ENCODE measurements around the gene ADARB2.

Gene ADARB2

DNA sequence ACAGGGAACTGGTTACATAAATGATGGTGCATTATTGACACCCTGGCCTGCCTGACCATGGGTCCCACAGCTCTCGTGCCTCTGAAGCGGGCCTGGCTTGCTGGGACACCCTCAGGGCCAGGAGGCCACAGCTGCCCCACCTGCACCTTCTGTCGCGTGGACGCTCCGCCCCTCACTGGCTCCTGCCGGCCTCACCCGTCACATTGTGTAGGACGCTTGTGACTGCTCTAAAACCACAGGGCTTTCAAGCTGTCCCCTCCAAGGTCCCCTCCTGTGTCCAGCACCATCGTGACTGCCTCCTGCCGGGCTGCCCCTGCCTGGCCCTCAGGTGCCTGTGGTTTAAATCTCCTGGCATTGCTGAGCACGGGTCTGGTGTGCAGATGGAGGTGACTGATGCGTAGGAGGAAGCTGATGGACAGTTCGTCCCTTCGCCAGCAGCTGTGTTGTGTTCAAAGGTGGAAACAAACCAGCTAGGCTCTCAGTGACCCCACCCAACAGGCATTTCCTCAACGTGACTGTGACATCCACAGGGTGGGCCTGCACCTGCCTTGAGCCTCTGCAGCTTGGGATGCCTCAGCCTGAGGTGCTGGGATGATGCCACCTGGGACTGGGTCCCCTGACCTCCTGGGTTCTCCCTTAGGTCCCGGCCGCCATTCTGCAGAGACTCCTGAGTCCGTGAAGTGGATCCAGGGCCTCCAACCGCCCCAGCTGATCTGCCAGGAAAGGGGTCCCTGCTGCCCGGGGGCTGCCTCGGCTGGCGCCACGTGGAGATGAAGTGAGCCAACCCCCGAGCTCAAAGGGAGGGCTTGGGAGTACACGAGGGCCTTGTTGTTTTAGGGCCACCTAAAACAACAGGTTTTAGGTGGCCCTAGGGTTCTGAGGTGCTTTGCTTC lies 532.6 kb downstream of the ADARB2 start:
- DNase-seq (ENCODE audit: low spot score): no peak

DNA sequence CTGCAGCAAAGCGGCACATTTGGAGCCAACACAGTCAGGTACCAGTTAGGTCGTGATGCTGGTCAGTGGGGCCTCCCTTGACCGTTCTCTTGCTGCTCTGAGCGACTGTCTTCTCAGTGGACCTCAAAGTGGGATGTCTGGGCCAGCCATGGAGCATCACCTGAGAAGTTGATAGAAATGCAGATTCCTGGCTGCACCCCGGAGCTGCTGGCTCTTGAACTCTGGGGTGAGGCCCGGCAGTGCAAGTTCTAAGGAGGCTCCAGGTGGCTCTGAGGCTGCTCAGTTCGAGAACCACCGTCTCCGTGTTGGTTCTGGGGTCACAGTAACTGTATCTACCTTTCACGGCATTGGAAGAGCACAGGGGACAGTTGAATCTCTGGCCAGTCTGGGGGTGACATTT lies 533.6 kb downstream of the ADARB2 start:
- no peak for DNase-seq (ENCODE audit: low spot score)

DNA sequence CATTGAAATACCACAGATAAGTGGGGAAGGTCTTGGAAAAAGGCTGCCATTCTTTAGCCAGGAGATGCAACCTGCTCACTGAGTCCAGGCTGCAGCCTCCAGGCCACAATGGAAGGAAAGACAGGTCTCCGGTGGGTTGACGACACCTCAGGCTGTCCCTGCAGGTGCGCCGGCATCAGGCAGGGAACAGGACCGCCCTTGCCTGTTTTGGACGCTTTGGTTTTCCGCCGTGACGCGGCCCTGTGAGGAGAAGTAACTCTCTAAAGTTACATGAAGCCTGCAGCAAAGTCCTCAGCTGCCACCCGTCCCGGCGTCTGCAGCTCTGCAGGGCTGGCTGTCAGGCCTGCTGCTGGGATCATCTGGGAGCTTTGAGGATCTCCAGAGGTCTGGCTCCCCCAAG lies 534.1 kb downstream of the ADARB2 start:
- no peak for DNase-seq (ENCODE audit: low spot score)

DNA sequence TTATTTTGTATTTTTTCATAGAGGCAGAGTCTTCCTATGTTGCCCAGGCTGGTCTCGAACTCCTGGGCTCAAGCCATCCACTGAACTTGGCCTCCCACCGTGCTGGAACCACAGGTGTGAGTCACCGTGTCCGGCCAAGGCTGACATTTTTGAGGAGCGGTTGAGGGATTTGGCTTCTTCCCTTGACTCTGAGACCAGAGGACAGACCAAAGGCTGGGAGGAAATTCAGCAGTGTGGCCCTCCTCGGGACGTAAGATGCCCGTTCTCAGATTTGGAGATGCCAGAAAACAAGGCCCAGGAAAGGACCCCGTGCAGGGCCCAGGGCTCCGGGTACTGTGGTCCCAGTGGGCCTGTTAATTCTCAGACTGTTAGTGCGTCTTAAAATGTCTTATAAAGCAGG lies 535.0 kb downstream of the ADARB2 start:
- DNase-seq (ENCODE audit: low spot score): no peak

DNA sequence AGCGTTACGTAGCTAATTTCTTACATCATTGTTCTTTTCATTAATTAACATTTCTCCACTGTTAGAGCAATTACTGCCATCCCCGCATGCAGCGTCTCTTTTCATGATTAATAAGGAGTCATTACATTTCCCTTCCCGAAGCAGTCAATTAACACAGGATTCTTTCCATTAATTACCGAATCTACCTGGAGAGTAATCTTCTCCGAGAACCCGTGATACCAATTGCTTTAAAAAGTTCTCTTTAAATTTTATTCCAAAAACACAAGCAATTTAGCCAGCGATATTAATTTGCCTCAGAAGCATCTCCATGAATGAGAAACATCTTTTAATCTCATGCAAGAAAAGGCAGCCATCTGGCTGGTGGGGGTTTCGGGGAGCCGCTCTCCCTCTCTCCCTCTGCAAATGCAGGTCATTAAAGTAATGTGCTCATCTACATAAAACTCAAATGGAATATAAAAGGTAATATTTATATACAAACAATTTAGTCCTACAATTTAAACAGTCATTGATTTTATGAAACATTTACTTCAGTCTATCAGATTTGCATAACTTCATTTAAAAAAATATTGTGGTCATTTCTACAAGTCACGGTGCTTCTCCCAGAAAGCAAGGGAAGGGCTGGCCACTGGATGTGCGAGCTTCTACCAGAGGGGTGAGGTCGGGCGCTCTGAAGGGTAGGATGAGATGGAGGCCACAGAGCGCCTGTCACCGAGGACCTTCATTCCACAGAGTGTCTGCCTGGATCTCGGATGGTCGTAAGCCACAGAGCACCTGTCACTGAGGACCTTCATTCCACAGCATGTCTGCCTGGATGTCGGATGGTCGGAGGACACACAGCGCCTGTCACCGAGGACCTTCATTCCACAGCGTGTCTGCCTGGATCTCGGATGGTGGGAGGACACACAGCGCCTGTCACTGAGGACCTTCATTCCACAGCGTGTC lies 536.2 kb downstream of the ADARB2 start:
- DNase-seq (ENCODE audit: low spot score): no peak

DNA sequence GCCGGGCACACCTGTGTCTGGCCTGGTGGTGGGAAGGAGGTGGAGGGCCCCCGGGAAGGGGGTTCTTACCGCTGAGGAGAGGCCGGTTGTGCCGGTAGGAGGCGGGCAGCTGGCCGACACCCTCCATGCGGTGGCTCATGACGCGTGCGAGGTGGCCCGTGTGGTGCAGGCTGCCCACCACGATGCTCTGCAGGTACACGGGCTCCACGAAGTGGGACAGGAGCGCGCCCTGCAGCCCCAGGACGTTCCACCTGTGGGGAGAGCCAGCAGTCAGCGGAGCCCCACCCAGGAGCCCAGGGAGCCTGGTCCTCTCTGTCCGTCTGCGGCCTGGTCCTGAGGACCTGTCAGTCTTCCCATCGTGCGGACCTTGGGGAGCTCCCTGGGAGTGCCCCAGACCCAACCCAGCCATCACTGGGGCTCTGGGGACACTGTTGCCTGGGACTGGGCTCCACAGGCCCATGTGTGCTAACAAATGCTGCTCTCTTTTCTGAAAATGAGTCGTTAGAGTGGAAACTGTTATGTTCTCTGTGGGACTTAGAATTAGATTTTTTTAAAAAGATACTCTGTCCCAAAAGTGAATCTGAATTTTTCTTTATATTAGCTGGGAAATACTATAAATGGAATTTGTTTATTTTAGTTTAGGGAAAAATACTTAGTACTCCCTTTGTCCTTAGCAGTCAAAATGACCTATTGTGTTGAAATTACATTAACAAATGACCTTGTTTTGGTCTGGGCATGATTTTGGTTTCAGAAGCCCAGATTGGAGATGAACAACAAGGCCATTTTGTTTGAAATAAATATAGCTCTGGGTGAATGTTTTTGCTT lies 537.2 kb downstream of the ADARB2 start:
- DNase-seq (ENCODE audit: low spot score): no peak

DNA sequence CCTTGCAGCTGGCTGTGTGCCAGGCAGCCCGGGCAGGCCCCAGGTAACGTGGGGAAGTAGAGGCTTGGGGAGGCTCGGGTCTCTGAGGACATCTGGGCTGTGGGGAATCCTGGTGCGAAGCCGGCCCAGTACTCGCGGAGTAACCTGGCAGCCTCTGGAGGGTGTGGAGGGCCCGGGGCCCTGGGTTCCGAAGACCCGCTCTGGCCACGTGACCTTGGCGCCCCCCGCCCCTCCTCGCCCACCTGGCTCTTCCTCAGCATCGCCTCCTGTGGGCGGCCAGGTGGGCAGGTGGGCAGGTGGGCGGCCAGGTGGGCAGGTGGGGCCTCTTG lies 538.0 kb downstream of the ADARB2 start:
- no peak for DNase-seq (ENCODE audit: low spot score)

DNA sequence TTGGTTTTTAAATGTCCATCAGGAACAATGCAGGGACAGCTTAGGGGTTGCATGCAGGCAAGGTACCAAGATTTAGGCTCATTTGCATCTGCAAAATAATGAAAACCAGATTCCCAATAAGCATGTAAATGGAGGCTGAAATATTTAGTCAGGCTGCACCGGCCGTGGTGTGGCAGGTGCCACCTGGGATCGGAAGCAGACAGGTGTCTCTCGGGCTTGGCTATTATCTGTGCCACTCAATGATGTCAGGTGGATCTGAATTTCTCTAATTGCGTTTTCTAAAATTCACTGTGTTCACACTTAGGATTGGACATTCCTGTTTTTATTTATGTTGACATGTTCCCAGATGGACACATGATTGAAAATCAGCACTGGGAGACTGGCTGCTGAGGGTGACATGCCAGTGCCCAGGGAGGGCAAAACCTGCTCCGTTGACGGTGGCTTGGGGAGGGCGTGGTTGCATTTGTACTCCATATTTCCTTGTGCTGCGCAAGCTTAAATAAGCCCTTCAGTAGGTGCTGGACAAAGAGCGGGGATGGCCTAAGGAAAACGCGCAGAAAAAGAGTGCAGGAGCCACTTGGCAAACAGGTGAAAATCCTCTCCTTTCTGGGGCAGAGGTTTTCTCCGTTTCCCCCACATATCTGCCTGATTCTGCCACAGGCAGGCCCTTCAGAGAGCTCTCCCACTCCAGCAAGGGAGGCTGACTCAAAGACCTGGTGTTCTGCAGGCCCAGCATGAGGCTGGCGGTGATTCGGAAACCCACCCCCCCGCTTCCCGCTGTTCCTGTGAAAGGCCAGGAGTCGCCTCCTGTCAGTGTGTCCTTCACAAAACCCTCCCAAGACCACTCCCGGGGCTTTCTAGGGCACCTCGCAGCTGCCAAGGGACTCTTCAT lies 538.6 kb downstream of the ADARB2 start:
- DNase-seq (ENCODE audit: low spot score): no peak

DNA sequence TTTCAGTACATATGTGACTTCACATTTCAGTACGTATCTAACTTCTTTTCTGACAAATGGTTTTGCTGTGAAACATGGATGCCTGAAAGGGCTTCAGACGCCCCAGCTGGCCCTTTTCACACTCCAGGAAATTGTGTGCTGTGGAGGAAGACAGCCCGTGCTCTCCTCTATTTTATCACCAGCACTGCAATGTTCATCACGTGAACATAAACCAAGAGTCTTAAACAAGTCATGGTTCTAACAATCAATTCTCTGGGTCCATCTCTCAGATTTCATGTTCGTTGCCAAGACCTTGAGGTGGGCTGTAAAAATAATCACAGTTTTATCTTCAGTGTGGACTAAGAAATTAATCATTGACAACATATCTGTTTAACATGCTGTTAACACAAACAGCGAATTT lies 539.9 kb downstream of the ADARB2 start:
- DNase-seq (ENCODE audit: low spot score): no peak

DNA sequence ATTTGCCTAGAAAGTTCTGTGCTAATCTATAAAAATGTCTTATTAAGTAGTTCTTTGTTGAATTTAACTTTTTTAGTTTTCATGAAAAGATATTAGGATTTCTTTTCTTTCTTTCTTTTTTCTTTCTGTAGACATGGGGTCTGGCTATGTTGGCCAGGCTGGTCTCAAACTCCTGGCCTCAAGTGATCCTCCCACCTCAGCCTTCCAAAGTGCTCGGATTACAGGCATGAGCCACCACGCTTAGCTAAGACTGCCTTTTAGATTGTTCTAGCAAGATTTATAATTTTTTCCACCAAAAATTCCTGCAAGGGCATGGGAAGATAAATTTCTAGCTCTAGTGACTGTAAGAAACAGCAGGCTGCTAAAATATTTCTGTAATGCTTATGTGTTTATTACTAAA lies 540.7 kb downstream of the ADARB2 start:
- no peak for DNase-seq (ENCODE audit: low spot score)

DNA sequence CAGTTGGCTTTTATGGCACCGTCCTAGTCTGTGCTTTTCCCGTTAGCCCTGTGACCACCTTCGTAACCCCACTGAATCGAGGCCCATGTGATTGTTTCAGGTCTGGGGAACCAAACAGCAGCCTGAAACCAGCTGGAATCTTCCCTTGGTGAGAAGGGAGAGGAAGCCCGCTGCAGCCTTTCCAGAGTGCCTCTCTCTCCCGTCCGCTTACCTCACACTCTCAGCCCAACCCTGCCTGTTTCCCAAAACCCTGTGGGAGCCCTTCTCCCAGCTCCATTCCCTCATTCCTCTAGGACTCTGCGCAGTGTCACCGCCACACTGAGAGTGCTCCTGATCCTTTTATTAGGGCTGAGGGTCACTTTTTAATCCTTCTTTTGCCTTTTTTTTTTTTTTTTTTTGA lies 541.5 kb downstream of the ADARB2 start:
- DNase-seq (ENCODE audit: low spot score): no peak

DNA sequence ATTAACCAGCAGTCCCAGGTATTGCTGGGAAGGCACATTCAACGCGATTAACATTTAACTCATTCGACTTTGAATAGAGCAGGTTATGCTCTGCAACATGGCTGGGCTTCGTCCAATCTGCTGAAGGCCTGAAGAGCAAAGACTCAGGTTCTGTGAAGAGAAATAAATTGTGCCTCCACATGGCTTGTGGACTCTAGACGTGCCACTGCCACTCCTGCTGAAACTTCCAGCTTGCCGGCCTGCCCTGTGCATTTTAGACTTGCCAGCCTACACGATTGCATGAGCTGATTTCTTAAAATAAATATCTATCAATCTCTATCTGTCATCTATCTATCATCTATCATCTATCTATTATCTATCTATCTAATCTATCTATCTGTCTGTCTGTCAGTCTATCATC lies 543.2 kb downstream of the ADARB2 start:
- DNase-seq (ENCODE audit: low spot score): no peak

DNA sequence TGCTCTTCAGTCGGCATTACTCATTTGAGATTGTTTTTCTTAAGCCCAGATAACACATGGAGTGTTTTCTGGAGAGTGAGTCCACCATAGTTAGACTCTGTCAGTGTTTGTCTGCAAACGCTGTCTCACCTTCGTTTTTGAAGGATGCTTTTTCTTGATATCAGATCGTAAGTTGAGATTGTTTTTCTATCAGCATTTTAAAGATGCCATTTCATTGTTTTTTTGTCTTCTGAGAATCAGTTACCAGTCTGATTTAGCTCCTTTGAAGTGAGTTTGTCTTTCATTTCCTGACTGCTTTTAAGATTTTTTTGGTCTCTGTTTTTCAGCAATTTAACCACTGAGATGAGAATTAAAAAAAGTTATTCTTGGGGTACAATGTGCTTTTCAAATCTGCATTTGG lies 543.8 kb downstream of the ADARB2 start:
- DNase-seq (ENCODE audit: low spot score): no peak

DNA sequence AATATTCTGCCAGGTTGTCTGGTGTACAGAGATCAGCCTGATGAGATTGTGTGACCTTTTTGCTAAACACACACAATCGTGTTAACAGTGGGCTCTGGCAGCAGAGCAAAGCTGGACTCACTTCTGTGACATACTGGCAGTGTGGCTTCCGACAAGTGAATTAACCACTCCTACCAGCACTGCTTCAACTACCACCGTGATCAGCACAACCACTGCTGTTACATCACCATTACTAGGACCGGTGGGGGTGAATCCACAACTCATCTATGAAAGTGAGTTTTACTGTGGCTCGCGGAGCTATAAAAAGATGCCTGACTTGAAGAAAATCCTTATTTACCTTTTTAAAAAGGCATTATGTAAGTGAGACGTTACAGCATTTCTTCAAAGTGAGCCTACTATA lies 545.6 kb downstream of the ADARB2 start:
- DNase-seq (ENCODE audit: low spot score): no peak

DNA sequence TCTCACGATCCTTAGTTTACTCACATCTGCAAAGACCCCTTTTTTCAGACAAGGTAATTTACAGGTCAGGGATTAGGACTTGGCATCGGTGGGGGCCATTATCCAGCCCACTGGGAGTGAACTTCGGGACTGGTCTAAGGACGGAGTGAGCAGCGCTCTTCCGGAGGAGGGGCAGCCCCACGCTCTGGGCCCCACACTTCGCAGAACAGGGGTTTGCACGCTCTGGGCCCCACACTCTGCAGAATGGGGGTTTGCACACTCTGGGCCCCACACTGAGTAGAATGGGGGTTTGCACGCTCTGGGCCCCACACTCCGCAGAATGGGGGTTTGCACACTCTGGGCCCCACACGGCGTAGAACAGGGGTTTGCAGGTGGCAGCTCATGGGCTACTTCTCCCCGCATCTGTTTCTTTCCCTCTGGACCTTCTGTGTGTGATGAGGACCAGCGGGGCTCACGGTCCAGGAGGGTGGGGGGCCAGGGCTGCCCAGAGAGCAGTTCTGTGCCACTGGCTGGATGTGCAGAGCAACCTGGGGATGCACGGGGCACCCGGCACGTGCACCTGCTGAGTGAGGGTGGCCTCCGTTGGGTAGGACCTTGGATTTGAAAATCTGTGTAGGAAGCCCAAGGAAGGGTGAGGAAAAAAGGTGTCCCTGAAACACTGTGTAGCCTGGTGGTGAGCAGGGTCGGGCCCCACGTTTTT lies 546.4 kb downstream of the ADARB2 start:
- DNase-seq (ENCODE audit: low spot score): no peak

DNA sequence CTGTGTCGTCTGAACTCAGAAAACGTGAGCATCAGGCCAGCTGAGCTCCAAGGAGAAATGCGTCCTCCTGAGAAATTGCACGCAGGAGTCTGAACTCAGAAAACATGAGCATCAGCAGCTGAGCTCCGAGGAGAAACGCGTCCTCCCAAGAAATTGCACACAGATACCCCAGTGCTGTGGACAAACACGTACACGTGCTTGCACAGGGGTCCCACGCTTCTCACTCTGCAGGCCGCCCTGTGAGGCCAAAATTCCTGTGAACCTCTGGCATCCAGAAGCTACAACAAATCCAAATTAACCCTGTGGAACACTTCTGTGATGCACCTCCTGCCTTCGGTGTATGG lies 547.3 kb downstream of the ADARB2 start:
- no peak for DNase-seq (ENCODE audit: low spot score)

DNA sequence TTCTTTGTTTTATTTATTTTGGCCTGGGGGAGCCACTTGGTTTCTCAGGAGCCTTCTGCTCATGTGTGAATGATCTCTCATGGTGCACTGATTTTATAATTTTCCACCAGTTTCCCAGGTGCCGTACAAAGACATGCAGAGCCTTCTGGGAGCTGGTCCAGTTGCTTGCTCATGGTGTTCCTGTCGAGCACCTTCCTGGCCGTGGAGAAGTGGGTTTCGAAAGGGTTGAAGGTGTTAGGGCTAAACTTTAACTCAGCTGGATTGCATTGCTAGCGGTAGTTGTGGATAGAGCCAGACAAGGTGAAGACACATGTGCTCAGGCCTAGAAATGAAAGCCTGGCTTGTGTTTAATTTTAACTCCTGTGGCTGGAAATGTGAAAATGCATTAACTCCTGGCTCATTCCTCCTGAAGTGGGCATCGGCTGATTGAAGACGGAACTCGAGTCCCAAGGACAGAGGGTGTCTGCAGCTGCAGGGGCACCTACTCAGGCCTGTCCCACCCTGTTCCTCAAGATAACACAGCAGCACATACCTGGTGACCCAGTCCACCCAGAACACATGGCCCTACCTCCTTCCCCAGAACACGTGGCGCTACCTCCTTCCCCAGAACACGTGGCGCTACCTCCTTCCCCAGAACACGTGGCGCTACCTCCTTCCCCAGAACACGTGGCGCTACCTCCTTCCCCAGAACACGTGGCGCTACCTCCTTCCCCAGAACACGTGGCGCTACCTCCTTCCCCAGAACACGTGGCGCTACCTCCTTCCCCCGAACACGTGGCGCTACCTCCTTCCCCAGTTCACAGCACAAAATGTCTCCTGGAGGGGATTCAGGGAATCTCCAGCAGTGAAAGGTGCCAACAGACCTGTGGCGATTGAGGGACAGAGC lies 547.9 kb downstream of the ADARB2 start:
- DNase-seq (ENCODE audit: low spot score): no peak

DNA sequence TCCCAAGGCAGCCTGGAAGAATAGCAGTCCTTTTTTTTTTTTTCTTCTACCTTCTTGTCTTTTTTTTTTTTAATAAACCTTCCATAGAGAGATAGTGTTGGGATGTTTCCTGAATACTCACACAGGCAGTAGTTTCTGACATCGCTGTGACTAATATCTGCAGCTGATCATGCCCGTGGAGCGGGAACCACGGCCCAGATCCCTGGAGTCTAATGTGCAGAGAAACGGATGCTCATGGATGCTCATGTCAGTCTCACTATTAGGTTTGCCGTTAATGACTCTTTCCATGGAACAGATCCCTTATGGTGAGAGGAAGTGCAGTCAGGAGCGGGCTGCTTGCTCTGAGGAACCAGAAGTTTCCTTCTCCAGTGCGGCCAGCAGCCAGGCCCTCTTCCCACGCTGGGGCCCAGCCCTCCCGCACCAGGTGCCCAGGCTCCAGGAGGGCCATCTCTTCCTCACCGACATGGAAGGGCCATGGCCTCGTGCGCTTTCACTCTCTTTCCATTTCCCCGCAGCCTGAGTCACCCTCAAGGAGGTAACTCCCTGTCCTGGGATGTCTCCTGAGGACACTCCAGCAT lies 548.7 kb downstream of the ADARB2 start:
- no peak for DNase-seq (ENCODE audit: low spot score)

DNA sequence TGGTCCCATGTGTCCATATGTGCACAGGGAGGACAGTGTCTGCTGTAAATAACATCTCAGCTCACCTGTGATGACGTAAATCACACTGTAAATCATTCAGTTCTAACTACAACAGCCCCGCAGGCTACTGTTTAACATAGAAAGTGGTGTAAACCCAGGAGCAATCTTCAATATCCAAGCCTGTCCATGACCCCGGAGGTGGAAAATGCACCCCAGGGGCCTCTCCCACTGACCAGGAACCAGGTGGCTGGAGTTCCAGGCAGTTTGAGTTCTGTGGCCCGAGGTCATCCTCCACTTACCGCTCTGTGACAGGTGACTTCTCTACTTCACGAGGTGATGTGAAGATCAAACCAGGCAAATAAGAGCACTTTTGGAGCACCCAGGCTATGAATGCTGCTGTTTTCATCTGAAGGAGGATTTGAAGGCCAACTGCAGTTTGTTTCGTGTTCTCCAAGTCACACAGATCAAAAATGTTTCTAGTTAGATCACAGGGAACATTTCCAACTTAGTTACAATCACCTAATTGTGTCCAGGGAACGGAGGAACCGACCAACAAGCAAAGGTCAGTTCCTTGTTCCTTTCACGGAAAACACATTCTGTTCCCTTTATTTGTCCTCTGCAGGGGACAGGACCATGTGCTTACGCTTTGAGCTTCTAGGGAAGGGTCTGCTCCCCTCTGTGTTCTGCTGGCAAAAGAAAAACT lies 549.3 kb downstream of the ADARB2 start:
- DNase-seq (ENCODE audit: low spot score): no peak

All from HuH-7.5 (cell line).